Gastroesophageal sphincter (tissue), 3 donors: ENCODE data around the gene ROBO1.

ENCODE experiments used
- CTCF ChIP-seq, 4 experiments: fragments of 200-600 bp in 2 of 4; fragments of 450-650 bp in 2 of 4; sonication (generic) in 1 of 4; IDR thresholded peaks; one replicate each; pipeline ENCODE4 v1.5.1; 2017 to 2019; ENCODE audit warnings: antibody characterized with exemption in 4 of 4, mild to moderate bottlenecking in 2 of 4, moderate library complexity in 2 of 4
- POLR2A ChIP-seq, 2 donors: fragments of 450-650 bp; IDR thresholded peaks; one replicate each; pipeline ENCODE4 v1.6.1; 2017; ENCODE audit warnings: antibody characterized with exemption in 2 of 2, mild to moderate bottlenecking in 2 of 2, moderate library complexity in 1 of 2

GRCh38 chr3:78721771-78722543 is 1045.8 kb downstream of the ROBO1 start:
- TF ChIP-seq CTCF (IDR thresholded peaks at IDR 0.05) (no peak), POLR2A (IDR thresholded peaks at IDR 0.05) (no peak)
